Liver (tissue), 9 donors: Measurements from ENCODE around the gene ZNF780B. TPM values are rescaled to one million over a fixed set of nuclear protein-coding genes. Genes with fewer than 3 reads are reported as not detected.

Experiments used
- DNase-seq: peaks from one replicate; pipeline ENCODE4 v3.0.0-alpha.2; 2017; ENCODE audit warnings: low spot score
- H3K27ac ChIP-seq, 2 donors: one replicate each; pipeline ENCODE4 v1.7.0; 2013; ENCODE audit warnings: inconsistent platforms in 2 of 2, low read length in 2 of 2, control low read depth in 1 of 2, low read depth in 1 of 2, mild to moderate bottlenecking in 1 of 2
- H3K27me3 ChIP-seq, 4 donors: one replicate each; pipeline versions ENCODE4 v1.6.1 to v1.7.0; 2013; ENCODE audit warnings: low read length in 3 of 4, inconsistent platforms in 1 of 4, mild to moderate bottlenecking in 1 of 4, moderate library complexity in 1 of 4; ENCODE audit not compliant: control insufficient read depth in 4 of 4, insufficient read depth in 4 of 4
- H3K36me3 ChIP-seq, 4 donors: one replicate each; pipeline versions ENCODE4 v1.6.1 to v1.7.0; 2013; ENCODE audit warnings: low read length in 3 of 4, mild to moderate bottlenecking in 3 of 4, low read depth in 1 of 4, moderate library complexity in 1 of 4; ENCODE audit not compliant: control insufficient read depth in 4 of 4, insufficient read depth in 3 of 4
- H3K4me1 ChIP-seq, 4 donors: one replicate each; pipeline versions ENCODE4 v1.6.1 to v1.7.0; 2013; ENCODE audit warnings: low read length in 3 of 4, mild to moderate bottlenecking in 3 of 4, moderate library complexity in 1 of 4; ENCODE audit not compliant: control insufficient read depth in 4 of 4, insufficient read depth in 4 of 4
- H3K4me3 ChIP-seq, 3 donors: one replicate each; pipeline versions ENCODE4 v1.6.1 to v1.7.0; 2013; ENCODE audit warnings: low read length in 3 of 3, control low read depth in 1 of 3, low read depth in 1 of 3, mild to moderate bottlenecking in 1 of 3
- H3K9ac ChIP-seq, 2 donors: one replicate each; pipeline ENCODE4 v1.7.0; 2013; ENCODE audit warnings: low read length in 2 of 2, mild to moderate bottlenecking in 2 of 2, moderate library complexity in 2 of 2, control low read depth in 1 of 2, low read depth in 1 of 2
- H3K9me3 ChIP-seq, 4 donors: one replicate each; pipeline versions ENCODE4 v1.6.1 to v1.7.0; 2013; ENCODE audit warnings: low read length in 3 of 4; ENCODE audit not compliant: control insufficient read depth in 4 of 4
- GABPA ChIP-seq, 2 donors: IDR thresholded peaks in 1 of 2; conservative IDR thresholded peaks in 1 of 2; 2 replicates each; pipeline ENCODE4 v1.6.1; 2016; ENCODE audit warnings: antibody characterized with exemption in 2 of 2, mild to moderate bottlenecking in 1 of 2, moderate library complexity in 1 of 2
- HNF4A ChIP-seq, 2 donors: conservative IDR thresholded peaks; 2 replicates each; pipeline ENCODE4 v1.6.1; 2016; ENCODE audit warnings: antibody characterized with exemption in 2 of 2, mild to moderate bottlenecking in 2 of 2
- JUND ChIP-seq, 2 donors: IDR thresholded peaks; 2 replicates each; pipeline ENCODE4 v1.6.1; 2016; ENCODE audit warnings: antibody characterized with exemption in 2 of 2
- MAX ChIP-seq: IDR thresholded peaks from 2 replicates; pipeline ENCODE4 v1.6.1; 2016; ENCODE audit warnings: antibody characterized with exemption
- RAD21 ChIP-seq, 2 donors: IDR thresholded peaks; 2 replicates each; pipeline ENCODE4 v1.6.1; 2016; ENCODE audit warnings: antibody characterized with exemption in 2 of 2, mild to moderate bottlenecking in 2 of 2
- TAF1 ChIP-seq: conservative IDR thresholded peaks from 2 replicates; pipeline ENCODE4 v1.6.1; 2016; ENCODE audit warnings: antibody characterized with exemption, mild to moderate bottlenecking
- WGBS: extraction: QIAGEN DNeasy Blood & Tissue Kit; methylation state at CpG from one replicate; pipeline ENCODE4 v1.1.7; 2013; 5-methylcytosine and 5-hydroxymethylcytosine counted together
- polyA plus RNA-seq, 2 donors: library from polyadenylated mRNA; stranded (reverse) in 1 of 2; unstranded in 1 of 2; fragments of 200-250 nt in 1 of 2; fragments of >200 nt in 1 of 2; fragmentation: Nextera tagmentation in 1 of 2; extraction: Ambion mirVana in 1 of 2; gene quantifications; one replicate each; pipeline versions ENCODE4 v1.2.1 to v1.2.3, GENCODE V29; 2013 to 2015
- total RNA-seq, 2 donors: library from RNA; depleted of rRNA; stranded (reverse); fragments of >200 nt; gene quantifications; one replicate each; pipeline ENCODE4 v1.2.3, GENCODE V29; 2014
- donor health status: healthy.
- donor health status: healthy.
- donor health status: healthy.
- donor health status: healthy.
- donor health status: healthy.

The ZNF780B gene
- total and polyA plus RNA-seq, 4 donors, result 1.4 to 18.0 (median 5.8) TPM

GRCh38 chr19:39982883-39983282 is 73.1 kb downstream of the ZNF780B start:
- 97% methylated on average over 1 of the region's 1 CpG for WGBS
- TF ChIP-seq MAX (no peak), HNF4A (conservative IDR thresholded peaks at IDR 0.05) (no peak), GABPA (IDR thresholded peaks at IDR 0.05 in 1 of 2, conservative IDR thresholded peaks at IDR 0.05 in 1 of 2) (no peak), JUND (IDR thresholded peaks at IDR 0.05) (no peak), TAF1 (no peak), RAD21 (IDR thresholded peaks at IDR 0.05) (no peak)
- no peak for DNase-seq
- Histone ChIP-seq H3K27ac (no peak overlapping the region), H3K27me3 (no peaks in the 10 kb centered on the region), H3K9me3 (peaks cover 0 to 13% (median 5%) of the 10 kb centered on the region in 4 donors), H3K4me1 (no peaks in the 10 kb centered on the region), H3K4me3 (no peak overlapping the region), H3K9ac (no peak overlapping the region), H3K36me3 (peaks cover 17 to 45% (median 37%) of the 10 kb centered on the region in 4 donors)

Other genes starting within 250 kb of the ZNF780B start
- gene DYRK1B, start 222.1 kb downstream of the ZNF780B start, total RNA-seq, result 1 to 10 TPM; 3.7 to 7.6 TPM
- gene DYRK1B, start 222.1 kb downstream of the ZNF780B start, polyA plus RNA-seq, result 1 to 10 TPM; 2.8 TPM
- gene FBL, start 209.9 kb downstream of the ZNF780B start, total RNA-seq, result 10 to 100 TPM; 36.1 to 96.2 TPM
- gene FBL, start 209.9 kb downstream of the ZNF780B start, polyA plus RNA-seq, result 10 to 100 TPM; 23.3 to 79.3 TPM
- gene FCGBP, start 121.6 kb downstream of the ZNF780B start, total RNA-seq, result 10 to 100 TPM in 1 of 2 donors, 1 to 10 TPM in 1; 1.5 to 32.9 TPM
- under 1 TPM; 0.08 to 0.39 TPM for gene FCGBP, start 121.6 kb downstream of the ZNF780B start, polyA plus RNA-seq
- 10 to 100 TPM; 70.7 to 88.7 TPM for gene PSMC4, start 85.1 kb downstream of the ZNF780B start, total RNA-seq
- 10 to 100 TPM; 46.0 to 89.3 TPM for gene PSMC4, start 85.1 kb downstream of the ZNF780B start, polyA plus RNA-seq
- gene ZNF546, start 59.2 kb downstream of the ZNF780B start, total RNA-seq, result 1 to 10 TPM; 2.3 to 4.9 TPM
- gene ZNF546, start 59.2 kb downstream of the ZNF780B start, polyA plus RNA-seq, result 1 to 10 TPM; 1.1 to 2.0 TPM
- gene ZNF780A, start 34.7 kb upstream of the ZNF780B start, total RNA-seq, result 10 to 100 TPM; 11.7 to 18.7 TPM
- 10 to 100 TPM; 10.9 to 16.3 TPM for gene ZNF780A, start 34.7 kb upstream of the ZNF780B start, polyA plus RNA-seq
- gene MAP3K10, start 135.2 kb upstream of the ZNF780B start, total RNA-seq, result 1 to 10 TPM in 1 of 2 donors, under 1 TPM in 1; 0.65 to 3.9 TPM
- 1 to 10 TPM in 1 of 2 donors, under 1 TPM in 1; 0.92 to 3.2 TPM for gene MAP3K10, start 135.2 kb upstream of the ZNF780B start, polyA plus RNA-seq
- not detected for gene TTC9B, start 162.2 kb upstream of the ZNF780B start, total RNA-seq
- gene TTC9B, start 162.2 kb upstream of the ZNF780B start, polyA plus RNA-seq, result under 1 TPM in 1 of 2 donors, not detected in 1; 0.14 TPM
- 1 to 10 TPM in 1 of 2 donors, under 1 TPM in 1; 0.84 to 2.5 TPM for gene CCNP, start 170.5 kb upstream of the ZNF780B start, total RNA-seq
- 1 to 10 TPM; 1.2 to 3.7 TPM for gene CCNP, start 170.5 kb upstream of the ZNF780B start, polyA plus RNA-seq
- 100 to 1,000 TPM in 1 of 2 donors, 10 to 100 TPM in 1; 49.6 to 110 TPM for gene AKT2, start 229.1 kb upstream of the ZNF780B start, total RNA-seq
- 10 to 100 TPM; 23.2 to 71.3 TPM for gene AKT2, start 229.1 kb upstream of the ZNF780B start, polyA plus RNA-seq